Spinal cord (tissue), 10 donors: ENCODE data around the gene SPHKAP. TPM values are rescaled to one million over a fixed set of nuclear protein-coding genes. Genes with fewer than 3 reads are reported as not detected.

Source experiments
- DNase-seq, 6 donors: peaks; one replicate each; pipeline versions ENCODE4 v3.0.0 to v3.0.0-alpha.2; 2013 to 2015; ENCODE audit warnings: low spot score in 6 of 6, low read depth in 4 of 6
- H3K27ac ChIP-seq: one replicate; pipeline ENCODE4 v1.5.1; 2013; ENCODE audit warnings: low read depth, low read length, control low read depth
- H3K27me3 ChIP-seq: one replicate; pipeline ENCODE4 v1.6.1; 2013; ENCODE audit warnings: low read length; ENCODE audit not compliant: control insufficient read depth, insufficient read depth
- H3K36me3 ChIP-seq: one replicate; pipeline ENCODE4 v1.6.1; 2013; ENCODE audit warnings: low read length; ENCODE audit not compliant: control insufficient read depth, insufficient read depth
- H3K4me1 ChIP-seq: one replicate; pipeline ENCODE4 v1.6.1; 2013; ENCODE audit warnings: low read length; ENCODE audit not compliant: control insufficient read depth, insufficient read depth
- H3K4me3 ChIP-seq: one replicate; pipeline ENCODE4 v1.5.1; 2013; ENCODE audit warnings: low read depth, low read length, control low read depth
- H3K9me3 ChIP-seq: one replicate; pipeline ENCODE4 v1.6.1; 2013; ENCODE audit warnings: low read length; ENCODE audit not compliant: control insufficient read depth, insufficient read depth
- WGBS: methylation state at CpG from one replicate; pipeline ENCODE4 v1.1.5; 2013; ENCODE audit warnings: missing lambda C conversion rate; ENCODE audit not compliant: insufficient coverage; 5-methylcytosine and 5-hydroxymethylcytosine counted together
- polyA plus RNA-seq, 2 donors: library from polyadenylated mRNA; unstranded; fragments of 120-200 nt; gene quantifications; one replicate each; pipeline ENCODE4 v1.2.1, GENCODE V29; 2013; ENCODE audit not compliant: insufficient read length in 2 of 2
- small RNA-seq: library from RNA; depleted of rRNA; stranded (forward); fragments of <200 nt; gene quantifications from one replicate; pipeline ENCODE3, GENCODE V24; 2014; ENCODE audit warnings: low replicate concordance
- total RNA-seq, 2 donors: library from RNA; depleted of rRNA in 1 of 2; stranded (reverse); fragments of 120-200 nt in 1 of 2; fragments of >200 nt in 1 of 2; gene quantifications; one replicate each; pipeline versions ENCODE4 v1.2.3 to v1.2.4, GENCODE V29; 2013 to 2014
- donor health status: healthy.

Gene SPHKAP
- total and polyA plus RNA-seq, 4 donors = 6.9 to 33.7 (median 10.0) TPM

DNA sequence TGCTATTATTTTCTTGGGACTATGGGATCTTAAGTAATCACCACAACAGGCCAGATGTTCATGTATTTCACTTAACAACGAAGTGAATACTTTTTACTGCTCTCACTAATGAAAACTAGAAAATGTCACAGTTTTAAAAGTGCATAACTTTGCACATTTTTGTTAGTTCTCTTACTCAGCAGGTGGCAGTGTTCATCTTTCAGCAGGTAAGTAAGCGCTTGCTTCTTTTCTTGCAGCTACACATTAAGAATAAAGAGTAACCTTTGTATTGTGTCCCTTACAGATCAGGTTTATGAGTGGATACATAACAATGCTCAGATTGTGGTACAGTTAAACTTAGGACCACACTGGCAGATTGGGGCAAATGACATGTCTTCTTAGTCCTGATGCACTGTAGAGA lies 249.1 kb downstream of the SPHKAP start:
- Histone ChIP-seq H3K27ac (no peak overlapping the region), H3K4me1 (no peaks in the 10 kb centered on the region), H3K4me3 (no peak overlapping the region), H3K27me3 (no peaks in the 10 kb centered on the region), H3K9me3 (peaks cover 5% of the 10 kb centered on the region), H3K36me3 (no peaks in the 10 kb centered on the region)
- WGBS = no CpG with 5 or more reads among the region's 2 CpGs
- peak in 2 of 6 donors; percentile 10 to 66 for DNase-seq

DNA sequence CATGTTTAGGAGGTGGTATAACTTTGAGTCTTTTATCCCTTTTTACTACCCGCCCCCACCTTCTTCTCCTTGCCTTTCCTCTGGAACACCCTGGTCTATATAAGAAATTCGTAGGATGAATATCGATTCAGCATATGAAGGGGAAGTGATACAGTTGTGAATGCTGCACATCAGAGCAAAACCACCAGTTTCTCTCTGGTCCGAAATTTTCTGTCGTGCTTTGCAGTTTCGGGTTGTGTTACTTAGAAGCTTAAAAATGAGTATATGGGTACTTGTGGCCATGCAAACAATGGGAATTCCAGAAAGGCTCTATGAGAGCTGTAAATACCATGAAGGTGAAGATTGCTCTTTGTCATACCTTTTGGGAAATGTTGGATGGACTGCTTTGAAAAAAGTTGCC lies 249.5 kb downstream of the SPHKAP start:
- WGBS = 97% methylated on average over 3 of the region's 6 CpGs
- no peaks in the 10 kb centered on the region for H3K36me3 ChIP-seq
- H3K4me1 ChIP-seq = no peaks in the 10 kb centered on the region
- DNase-seq = no peak
- no peak overlapping the region for H3K27ac ChIP-seq
- H3K9me3 ChIP-seq = peaks cover 5% of the 10 kb centered on the region
- no peak overlapping the region for H3K4me3 ChIP-seq
- no peaks in the 10 kb centered on the region for H3K27me3 ChIP-seq

Small RNAs within 50 kb of the gene (small RNA-seq; reads per million reads assigned to genes)
- not detected for gene RNU6-624P
